Measurements from ENCODE around the gene NANOS3.

DNA sequence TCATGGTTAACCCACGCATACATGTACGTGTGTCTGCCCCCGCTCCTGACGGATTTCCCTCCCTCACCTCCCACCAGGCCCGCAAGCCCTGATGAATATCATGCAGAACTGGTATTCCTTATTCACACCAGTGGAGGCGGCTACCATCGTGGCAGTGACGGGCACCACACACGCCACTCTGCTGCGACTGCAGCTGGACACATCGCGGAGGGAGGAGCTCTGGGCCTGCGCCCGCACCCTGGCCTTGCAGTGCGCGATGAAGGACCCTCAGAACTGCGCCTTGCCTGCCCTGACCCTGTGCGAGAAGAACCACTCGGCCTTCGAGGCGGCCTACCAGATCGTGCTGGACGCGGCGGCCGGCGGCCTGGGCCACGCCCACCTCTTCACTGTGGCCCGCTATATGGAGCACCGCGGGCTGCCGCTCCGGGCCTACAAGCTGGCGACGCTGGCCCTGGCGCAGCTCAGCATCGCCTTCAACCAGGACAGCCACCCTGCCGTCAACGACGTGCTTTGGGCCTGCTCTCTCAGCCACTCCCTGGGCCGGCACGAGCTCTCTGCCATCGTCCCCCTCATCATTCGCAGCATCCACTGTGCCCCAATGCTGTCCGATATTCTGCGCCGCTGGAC, 46.7 kb upstream of the NANOS3 start:
- no peak for TF ChIP-seq CTCF (IDR thresholded peaks at IDR 0.05 in 2 of 3, conservative IDR thresholded peaks at IDR 0.05 in 1 of 3; ENCODE audit: control insufficient read depth in 2 of 3, extremely low read depth in 1 of 3, insufficient read depth in 1 of 3, low read depth in 3 of 3, low read length in 3 of 3)
- TF ChIP-seq, protein P1, sequence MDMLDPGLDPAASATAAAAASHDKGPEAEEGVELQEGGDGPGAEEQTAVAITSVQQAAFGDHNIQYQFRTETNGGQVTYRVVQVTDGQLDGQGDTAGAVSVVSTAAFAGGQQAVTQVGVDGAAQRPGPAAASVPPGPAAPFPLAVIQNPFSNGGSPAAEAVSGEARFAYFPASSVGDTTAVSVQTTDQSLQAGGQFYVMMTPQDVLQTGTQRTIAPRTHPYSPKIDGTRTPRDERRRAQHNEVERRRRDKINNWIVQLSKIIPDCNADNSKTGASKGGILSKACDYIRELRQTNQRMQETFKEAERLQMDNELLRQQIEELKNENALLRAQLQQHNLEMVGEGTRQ (IDR thresholded peaks at IDR 0.05; ENCODE audit: borderline replicate concordance, low read depth, low read length) = no peak
- TF ChIP-seq KDM1A (IDR thresholded peaks at IDR 0.05; ENCODE audit: borderline replicate concordance) = no peak
- no peak for TF ChIP-seq RAD21 (IDR thresholded peaks at IDR 0.05; ENCODE audit: insufficient read depth, low read depth, low read length)
- TF ChIP-seq EZH2 (IDR thresholded peaks at IDR 0.05; ENCODE audit: borderline replicate concordance, control insufficient read depth, low read depth, low read length) = no peak
- TF ChIP-seq POLR2AphosphoS5 (IDR thresholded peaks at IDR 0.05; ENCODE audit: low read length) = no peak
